ENCODE measurements around the gene NFIB. TPM values are rescaled to one million over a fixed set of nuclear protein-coding genes. Genes with fewer than 3 reads are reported as not detected.

NFIB gene
- polyA plus RNA-seq, 3 donors: not detected

DNA sequence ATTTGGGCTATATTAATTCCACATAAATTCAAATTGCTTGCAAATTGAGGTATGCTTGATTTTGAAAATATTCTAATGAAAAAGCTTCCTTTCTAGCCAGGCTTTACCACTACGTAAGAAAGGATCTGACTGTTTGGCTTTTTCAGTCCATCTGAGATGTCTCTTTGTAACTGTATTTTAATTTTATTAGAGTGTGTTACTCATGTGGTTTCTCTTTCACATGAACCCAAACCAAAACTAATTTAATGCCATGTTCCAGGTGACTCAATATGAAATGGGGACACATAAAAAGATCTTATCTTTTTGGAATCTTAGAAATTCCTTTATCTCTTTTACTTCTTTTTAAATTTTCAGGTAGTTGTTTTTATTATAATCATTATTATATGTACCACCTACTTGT lies 85.3 kb downstream of the NFIB start:
- no peak overlapping the region for H3K4me3 ChIP-seq (replicated peaks in 1 of 3; ENCODE audit: low read depth in 2 of 3, low read length in 3 of 3)
- no peak overlapping the region for H3K4me2 ChIP-seq (replicated peaks; ENCODE audit: extremely low read depth, low read length, poor library complexity, severe bottlenecking)
- intact Hi-C loops (cut with micrococcal nuclease): no loop called here
- TF ChIP-seq, protein P1, sequence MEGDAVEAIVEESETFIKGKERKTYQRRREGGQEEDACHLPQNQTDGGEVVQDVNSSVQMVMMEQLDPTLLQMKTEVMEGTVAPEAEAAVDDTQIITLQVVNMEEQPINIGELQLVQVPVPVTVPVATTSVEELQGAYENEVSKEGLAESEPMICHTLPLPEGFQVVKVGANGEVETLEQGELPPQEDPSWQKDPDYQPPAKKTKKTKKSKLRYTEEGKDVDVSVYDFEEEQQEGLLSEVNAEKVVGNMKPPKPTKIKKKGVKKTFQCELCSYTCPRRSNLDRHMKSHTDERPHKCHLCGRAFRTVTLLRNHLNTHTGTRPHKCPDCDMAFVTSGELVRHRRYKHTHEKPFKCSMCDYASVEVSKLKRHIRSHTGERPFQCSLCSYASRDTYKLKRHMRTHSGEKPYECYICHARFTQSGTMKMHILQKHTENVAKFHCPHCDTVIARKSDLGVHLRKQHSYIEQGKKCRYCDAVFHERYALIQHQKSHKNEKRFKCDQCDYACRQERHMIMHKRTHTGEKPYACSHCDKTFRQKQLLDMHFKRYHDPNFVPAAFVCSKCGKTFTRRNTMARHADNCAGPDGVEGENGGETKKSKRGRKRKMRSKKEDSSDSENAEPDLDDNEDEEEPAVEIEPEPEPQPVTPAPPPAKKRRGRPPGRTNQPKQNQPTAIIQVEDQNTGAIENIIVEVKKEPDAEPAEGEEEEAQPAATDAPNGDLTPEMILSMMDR (IDR thresholded peaks at IDR 0.05): no peak
- no peak overlapping the region for H2AFZ ChIP-seq (ENCODE audit: insufficient read depth, low read depth, low read length, poor library complexity, severe bottlenecking)
- Mint-ChIP-seq H3K4me3 (no peak overlapping the region), H3K36me3 (no peaks in the 10 kb centered on the region), H3K9me3 (peaks cover 0 to 3% (median 0%) of the 10 kb centered on the region in 7 donors), H3K27me3 (ENCODE audit: low read depth in 3 of 3) (peaks cover 0 to 2% (median 1%) of the 10 kb centered on the region in 3 donors), H3K27ac (no peak overlapping the region), H3K4me1 (no peaks in the 10 kb centered on the region)
- no peak overlapping the region for H3K27ac ChIP-seq (ENCODE audit: low read depth in 1 of 2, low read length in 2 of 2)
- H3K27me3 ChIP-seq (ENCODE audit: control insufficient read depth in 2 of 2, insufficient read depth in 2 of 2, low read length in 2 of 2): no peaks in the 10 kb centered on the region
- no peaks in the 10 kb centered on the region for H3K36me3 ChIP-seq (replicated peaks in 1 of 2; ENCODE audit: control insufficient read depth in 1 of 2, insufficient read depth in 2 of 2, low read length in 2 of 2)
- no peaks in the 10 kb centered on the region for H4K20me1 ChIP-seq (ENCODE audit: insufficient read depth, low read length)
- WGBS (ENCODE audit: insufficient coverage): no CpG with 5 or more reads among the region's 1 CpG
- DNase-seq: no peak
- H3K9ac ChIP-seq (ENCODE audit: insufficient read depth, low read length, poor library complexity, severe bottlenecking): no peak overlapping the region
- no peaks in the 10 kb centered on the region for H3K4me1 ChIP-seq (ENCODE audit: control insufficient read depth in 1 of 2, insufficient read depth in 2 of 2, low read length in 2 of 2)
- no peaks in the 10 kb centered on the region for H3K79me2 ChIP-seq (ENCODE audit: insufficient read depth, low read length)
- H3K9me3 ChIP-seq (replicated peaks in 1 of 2; ENCODE audit: control insufficient read depth in 1 of 2, insufficient read depth in 1 of 2, low read length in 2 of 2): no peaks in the 10 kb centered on the region

DNA sequence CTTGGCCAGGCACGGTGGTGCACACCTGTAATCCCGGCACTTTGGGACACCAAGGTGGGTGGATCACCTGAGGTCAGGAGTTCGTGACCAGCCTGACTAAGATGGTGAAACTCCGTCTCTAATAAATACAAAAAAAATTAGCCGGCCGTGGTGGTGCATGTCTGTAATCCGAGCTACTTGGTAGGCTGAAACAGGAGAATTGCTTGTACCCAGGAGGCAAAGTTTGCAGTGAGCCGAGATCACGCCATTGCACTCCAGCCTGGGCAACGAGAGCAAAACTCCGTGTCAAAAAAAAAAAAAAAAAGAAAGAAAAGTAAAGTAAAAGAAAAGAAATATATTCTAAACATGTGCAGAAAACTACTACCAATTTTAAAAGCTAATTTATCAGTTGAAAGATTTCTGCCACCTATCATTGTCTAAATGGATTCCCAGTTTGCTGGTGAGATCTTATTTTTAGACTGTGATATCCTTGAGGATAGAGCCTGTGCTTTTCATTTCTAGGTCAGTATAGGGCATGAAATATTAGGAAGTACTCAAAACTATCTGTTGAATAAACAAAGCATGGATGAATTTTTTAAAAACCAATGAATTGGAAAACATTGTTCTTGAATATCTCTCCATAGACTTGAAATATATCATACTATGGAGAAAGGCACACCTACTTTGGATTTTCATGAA lies 86.9 kb downstream of the NFIB start:
- Histone ChIP-seq H3K4me3 (replicated peaks in 1 of 3; ENCODE audit: low read depth in 2 of 3, low read length in 3 of 3) (no peak overlapping the region), H3K4me2 (replicated peaks; ENCODE audit: extremely low read depth, low read length, poor library complexity, severe bottlenecking) (no peak overlapping the region), H3K9me3 (replicated peaks in 1 of 2; ENCODE audit: control insufficient read depth in 1 of 2, insufficient read depth in 1 of 2, low read length in 2 of 2) (no peaks in the 10 kb centered on the region), H3K27ac (ENCODE audit: low read depth in 1 of 2, low read length in 2 of 2) (no peak overlapping the region), H3K36me3 (replicated peaks in 1 of 2; ENCODE audit: control insufficient read depth in 1 of 2, insufficient read depth in 2 of 2, low read length in 2 of 2) (no peaks in the 10 kb centered on the region), H2AFZ (ENCODE audit: insufficient read depth, low read depth, low read length, poor library complexity, severe bottlenecking) (no peak overlapping the region), H3K9ac (ENCODE audit: insufficient read depth, low read length, poor library complexity, severe bottlenecking) (no peak overlapping the region), H3K79me2 (ENCODE audit: insufficient read depth, low read length) (no peaks in the 10 kb centered on the region), H3K27me3 (ENCODE audit: control insufficient read depth in 2 of 2, insufficient read depth in 2 of 2, low read length in 2 of 2) (no peaks in the 10 kb centered on the region), H4K20me1 (ENCODE audit: insufficient read depth, low read length) (no peaks in the 10 kb centered on the region), H3K4me1 (ENCODE audit: control insufficient read depth in 1 of 2, insufficient read depth in 2 of 2, low read length in 2 of 2) (no peaks in the 10 kb centered on the region)
- DNase-seq: no peak
- Mint-ChIP-seq H3K27ac (no peak overlapping the region), H3K9me3 (peaks cover 0 to 3% (median under 1%) of the 10 kb centered on the region in 7 donors), H3K36me3 (no peaks in the 10 kb centered on the region), H3K4me3 (no peak overlapping the region), H3K4me1 (no peaks in the 10 kb centered on the region), H3K27me3 (ENCODE audit: low read depth in 3 of 3) (peaks cover 0 to 2% (median 1%) of the 10 kb centered on the region in 3 donors)
- TF ChIP-seq, protein P1 (IDR thresholded peaks at IDR 0.05): no peak
- intact Hi-C loops (cut with micrococcal nuclease): no loop called here
- 94% methylated on average over 6 of the region's 11 CpGs for WGBS (ENCODE audit: insufficient coverage)

Measured in CD14-positive monocyte (primary cell).